ENCODE data around the gene SPOCK1.

Gene SPOCK1

GRCh38 chr5:137216976-137217598 is 282.0 kb downstream of the SPOCK1 start:
- DNase-seq, result no peak

GRCh38 chr5:137215780-137216179 is 283.3 kb downstream of the SPOCK1 start:
- DNase-seq, result no peak

DNA sequence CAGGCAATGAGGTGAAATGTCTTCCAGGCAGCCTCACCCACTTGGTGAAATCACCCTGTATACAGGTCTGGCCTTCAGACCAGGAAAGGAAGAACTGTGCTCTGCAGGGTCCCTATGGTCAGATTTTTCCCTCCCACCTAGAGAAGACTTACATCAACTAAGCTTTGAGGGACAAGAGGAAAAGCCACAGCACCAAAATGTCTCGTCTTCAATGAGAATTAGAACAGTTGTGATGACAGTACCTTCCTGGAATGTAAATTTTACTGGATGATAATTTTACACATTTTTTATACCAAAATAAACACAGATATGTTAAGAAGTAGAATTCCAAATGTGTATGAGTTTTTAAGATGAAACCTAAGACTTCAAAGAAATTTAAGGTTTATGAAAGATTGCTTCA is 283.9 kb downstream of the SPOCK1 start:
- no peak for DNase-seq

DNA sequence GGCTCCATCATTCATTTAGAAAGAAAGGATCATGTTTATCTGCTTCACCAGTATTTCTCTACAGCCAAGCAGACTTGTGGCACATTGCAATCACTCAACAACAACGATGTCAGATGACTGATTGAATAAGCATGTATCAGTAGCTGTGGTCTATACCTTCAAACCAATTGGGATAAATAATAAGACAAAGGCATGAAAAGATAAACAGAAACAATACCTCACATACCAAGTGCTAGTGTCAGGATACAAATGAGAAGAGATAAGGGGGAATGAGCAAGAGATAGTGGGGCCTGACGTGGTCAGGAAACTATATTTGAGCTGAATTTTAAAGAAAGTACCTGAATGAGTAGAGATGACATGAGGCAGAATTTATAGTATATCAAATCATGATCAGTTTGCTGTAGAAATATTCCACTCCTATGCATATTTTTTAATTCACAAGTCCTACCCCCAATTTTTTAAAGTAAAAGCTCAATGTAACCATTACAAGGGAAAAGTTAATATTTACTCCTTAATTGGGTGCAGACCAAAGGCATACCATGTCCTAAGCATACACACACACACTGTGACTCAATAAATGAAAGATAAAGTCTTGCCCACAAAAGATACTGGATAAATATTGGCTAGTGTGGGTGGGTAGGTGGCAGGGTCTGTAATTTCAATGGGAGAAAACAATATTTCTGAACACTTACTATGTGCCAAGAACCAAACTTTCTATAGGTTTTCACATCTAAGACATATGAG is 284.5 kb downstream of the SPOCK1 start:
- DNase-seq, result no peak

DNA sequence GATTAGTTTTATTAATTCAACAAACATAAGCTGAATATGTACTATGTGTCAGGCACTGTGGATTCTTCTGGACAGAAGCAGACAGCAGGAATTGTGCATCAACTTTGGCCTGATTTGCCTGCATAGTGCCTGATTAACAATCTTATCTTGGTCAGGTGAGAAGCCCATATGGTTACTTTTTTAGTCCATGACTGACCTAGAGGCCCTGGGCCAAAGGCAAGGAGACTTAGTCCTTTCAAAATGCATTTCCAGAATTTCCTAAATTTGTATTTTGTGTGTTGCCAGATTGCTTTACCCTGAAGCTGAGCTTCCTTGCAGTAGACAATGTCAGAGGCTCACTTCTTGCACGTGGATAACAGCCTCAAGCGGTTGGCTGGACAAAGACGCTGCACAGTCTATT is 286.7 kb downstream of the SPOCK1 start:
- no peak for DNase-seq

DNA sequence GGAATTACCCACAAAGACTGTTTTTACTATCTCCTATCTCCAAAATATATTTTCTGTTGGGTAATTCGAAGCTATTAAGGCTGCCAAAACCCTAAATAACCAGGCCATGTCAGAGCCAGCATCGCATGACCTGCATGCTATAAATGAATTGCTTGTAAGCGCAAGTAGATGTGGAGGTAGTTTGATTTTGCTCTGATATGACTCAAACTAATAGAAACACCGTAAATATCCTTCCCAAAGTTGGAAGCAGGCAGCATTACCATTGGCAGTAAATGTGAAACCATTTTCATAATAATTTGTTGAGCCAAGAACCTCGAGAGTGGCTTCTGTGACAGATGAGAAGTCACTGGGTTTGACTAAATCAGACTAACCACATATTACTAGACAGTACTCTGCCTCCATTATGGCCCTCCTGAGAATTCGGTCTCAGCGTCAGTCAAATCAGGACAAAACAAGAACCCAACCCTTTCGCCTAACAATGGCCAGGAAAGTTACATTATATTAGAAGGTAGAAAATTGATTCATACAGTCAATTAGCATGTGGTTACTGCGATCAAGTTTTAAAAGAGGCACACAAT is 289.8 kb downstream of the SPOCK1 start:
- DNase-seq, result no peak

DNA sequence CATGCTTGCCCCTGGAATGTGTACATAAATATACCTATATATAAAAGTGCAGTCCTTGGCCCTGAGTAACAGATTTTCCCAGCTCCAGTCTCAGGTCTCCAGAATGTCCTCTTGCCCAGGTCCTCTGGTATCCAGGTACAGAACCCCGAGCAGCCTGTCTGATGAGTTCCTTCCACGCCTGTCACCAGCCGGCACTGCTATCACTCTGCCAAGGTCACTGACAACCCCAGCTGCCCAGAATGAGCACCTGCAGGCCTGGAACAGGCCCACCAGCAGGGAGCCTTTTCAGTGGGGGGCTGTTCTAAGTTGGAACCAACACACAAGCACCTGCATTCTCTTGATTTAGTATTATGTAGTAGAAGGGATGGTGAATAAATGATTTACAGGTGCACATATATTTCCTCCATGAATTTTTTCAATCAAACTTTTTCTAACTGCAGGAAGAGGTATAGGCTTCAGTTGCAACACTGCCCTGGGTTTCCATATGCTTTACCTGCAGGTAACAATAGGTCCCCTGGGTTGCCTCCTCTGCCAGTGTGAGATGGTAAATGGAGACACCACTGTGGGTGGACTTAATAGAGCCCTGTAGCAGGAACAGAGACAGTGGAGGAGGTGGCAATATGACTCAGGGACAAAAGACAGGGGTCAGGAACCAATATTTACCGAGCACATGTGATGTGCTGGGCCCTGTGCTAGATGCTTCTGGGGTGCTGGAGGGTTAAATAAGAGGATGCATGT is 291.9 kb downstream of the SPOCK1 start:
- no peak for DNase-seq

GRCh38 chr5:137206030-137206715 is 293.0 kb downstream of the SPOCK1 start:
- DNase-seq, result no peak

DNA sequence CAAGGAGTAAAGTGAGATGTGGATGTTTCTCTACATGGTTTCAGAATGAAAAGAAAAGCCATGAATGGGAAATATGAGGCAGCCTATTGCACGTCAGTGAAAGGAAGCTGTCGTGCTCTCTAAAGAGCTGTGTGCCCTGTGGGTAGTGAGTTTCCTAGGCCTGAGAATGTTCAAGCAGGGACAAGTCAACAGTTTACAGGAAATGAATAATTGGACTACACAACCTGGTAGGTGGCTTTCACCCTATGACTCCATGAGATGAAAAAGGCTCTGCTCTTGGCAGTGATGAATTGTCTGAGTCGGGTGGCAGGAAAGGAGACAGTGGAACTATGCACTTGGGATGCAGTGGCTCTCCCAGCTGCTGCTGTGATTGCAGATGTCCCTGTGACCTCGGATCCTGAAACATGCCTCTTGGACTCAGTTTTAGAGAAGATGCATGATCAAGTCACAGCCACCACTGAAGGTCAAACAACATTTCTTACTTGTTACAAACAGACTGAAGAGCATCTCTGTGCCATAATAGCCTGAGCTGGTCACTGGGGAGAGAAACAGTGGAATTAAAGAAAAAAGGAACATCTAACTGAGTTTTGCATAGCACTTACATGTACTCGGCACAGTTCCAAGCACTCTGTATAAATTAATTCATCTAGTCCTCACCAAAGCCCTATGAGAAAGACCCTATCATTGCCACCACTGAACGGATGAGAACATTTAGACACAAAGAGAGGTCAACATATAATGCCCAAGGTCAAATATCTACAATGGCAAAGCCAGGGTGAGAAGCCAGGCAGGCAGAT is 293.7 kb downstream of the SPOCK1 start:
- DNase-seq, result no peak

- DNase-seq, result no peak
Observed at GRCh38 chr5:137203011-137203632, 296.0 kb downstream of the SPOCK1 start.

DNA sequence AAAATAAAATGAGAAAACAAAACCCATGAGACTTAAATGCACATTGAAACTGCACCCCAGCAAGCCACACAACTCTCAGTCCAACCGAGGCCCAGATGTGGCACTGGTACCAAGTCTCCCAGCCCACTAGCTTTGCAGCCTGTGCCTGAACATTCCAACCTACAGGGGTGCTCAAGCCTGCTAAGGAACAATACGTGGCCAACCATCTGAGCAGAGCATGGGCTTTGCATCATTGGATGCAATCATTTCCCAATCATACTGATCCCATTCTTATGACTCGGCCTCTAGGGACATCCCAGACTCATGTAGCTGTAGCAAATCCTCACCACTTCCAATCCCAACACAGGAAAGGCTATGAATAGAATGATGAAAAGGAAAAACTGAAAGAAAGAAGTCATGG is 297.2 kb downstream of the SPOCK1 start:
- no peak for DNase-seq

GRCh38 chr5:137200906-137201700 is 298.0 kb downstream of the SPOCK1 start:
- DNase-seq, result no peak

GRCh38 chr5:137199966-137200365 is 299.2 kb downstream of the SPOCK1 start:
- no peak for DNase-seq

GRCh38 chr5:137199201-137199600 is 299.9 kb downstream of the SPOCK1 start:
- DNase-seq, result no peak

DNA sequence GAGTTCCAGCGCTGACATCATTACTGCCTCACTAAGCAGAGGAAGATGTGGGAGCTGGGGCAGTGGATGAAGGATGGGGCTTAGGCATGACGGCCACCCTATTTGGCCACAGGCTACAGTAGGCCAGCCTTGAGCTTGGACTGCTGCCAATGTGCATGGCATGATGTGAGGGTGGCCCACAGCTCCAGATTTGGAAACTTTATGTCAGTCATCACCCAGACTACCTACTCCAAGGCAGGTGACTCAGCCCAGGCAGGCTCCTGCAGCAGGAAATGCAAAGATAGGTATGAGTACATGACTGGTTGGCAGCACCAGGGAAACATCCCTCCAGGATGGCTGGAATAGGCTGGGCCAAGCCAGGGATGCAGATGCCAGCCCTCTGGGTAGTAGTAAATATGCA is 303.6 kb downstream of the SPOCK1 start:
- no peak for DNase-seq

- DNase-seq, result no peak
Observed at GRCh38 chr5:137194300-137194699, 304.8 kb downstream of the SPOCK1 start.

- DNase-seq, result no peak
Observed at GRCh38 chr5:137192293-137192743, 306.8 kb downstream of the SPOCK1 start.

DNA sequence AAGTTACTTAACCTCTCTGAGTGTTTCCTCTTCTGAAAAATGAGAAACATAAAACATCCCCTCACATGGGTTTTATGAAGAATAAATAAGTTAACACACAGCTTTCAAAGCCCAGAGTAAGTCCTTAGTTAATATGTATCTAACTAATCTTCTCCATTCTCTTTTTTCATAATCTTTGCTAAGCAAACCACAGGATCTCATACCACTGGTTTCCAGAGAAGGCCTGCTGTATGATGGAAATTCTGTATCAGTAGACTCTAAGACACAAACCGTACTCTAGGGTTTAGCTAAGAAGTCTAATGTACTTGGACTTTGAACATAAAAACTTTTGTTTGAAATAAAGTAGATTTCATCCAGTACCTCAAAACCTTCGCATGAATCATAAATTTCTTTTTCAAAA is 307.9 kb downstream of the SPOCK1 start:
- DNase-seq, result no peak

DNA sequence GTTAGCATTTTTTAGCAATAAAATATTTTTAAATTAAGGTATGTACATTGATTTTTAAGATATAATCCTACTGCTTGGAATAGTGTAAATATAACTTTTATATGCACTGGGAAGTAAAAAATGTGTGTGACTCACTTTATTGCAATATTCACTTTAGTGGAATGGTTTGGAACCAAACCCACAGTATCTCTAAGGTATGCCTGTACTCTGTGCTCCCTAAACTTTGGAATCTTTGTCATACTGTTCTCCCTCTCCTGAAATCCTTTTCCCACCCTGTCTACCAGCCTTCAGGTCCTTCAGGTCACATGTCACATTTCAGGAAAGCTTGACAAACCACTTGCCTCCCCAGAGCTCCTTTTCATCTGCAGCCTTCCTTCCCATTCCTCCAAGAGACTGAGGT is 308.7 kb downstream of the SPOCK1 start:
- no peak for DNase-seq

DNA sequence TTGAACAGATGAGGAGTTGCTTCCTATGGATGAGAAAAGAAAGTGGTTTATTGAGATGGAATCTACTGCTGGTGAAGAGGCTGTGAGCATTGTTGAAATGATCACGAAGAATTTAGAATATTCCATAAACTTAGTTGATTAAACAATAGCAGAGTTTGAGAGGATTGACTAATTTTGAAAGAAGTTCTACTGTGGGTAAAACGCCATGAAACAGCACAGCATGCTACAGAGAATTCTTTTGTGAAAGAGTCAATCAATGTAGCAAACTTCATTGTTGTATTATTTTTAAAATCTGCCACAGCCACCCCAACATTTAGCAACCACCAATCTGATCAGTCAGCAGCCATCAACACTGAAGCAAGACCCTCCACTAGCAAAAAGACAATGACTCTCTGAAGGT is 309.1 kb downstream of the SPOCK1 start:
- DNase-seq, result no peak

DNA sequence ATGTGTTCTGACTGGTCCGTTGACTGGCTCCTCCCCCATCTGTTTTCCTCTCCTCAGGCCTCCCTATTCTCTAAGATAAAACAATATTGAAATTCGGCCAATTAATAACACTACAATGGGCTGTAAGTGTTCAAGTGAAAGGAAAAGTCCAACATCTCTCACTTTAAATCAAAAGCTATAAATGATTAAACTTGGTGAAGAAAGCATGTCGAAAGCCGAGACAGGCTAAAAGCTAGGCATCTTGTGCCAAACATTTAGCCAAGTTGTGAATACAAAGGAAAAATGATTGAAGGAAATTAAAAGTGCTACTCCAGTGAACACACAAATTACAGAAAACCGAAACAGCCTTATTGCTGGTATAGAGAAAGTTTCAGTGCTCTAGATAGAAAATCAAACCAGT is 310.6 kb downstream of the SPOCK1 start:
- DNase-seq, result no peak
